Caco-2 (cell line): ENCODE results near the gene GRHL3. TPM values are rescaled to one million over a fixed set of nuclear protein-coding genes. Genes with fewer than 3 reads are reported as not detected.

Experiments used
- BruUV-seq: library from RNA; stranded (reverse); fragments of 400-500 nt; replicated peaks from 2 replicates; lab custom pipeline; 2021; lab: Mats Ljungman, UMichigan
- CTCF ChIA-PET: fragments of 300-600 bp; sonication (Branson Sonifier 250); formaldehyde crosslinking; loops from one replicate; lab custom pipeline; 2022; ENCODE audit warnings: antibody characterized with exemption; lab: Charles Lee
- POLR2A ChIA-PET: fragments of 300-600 bp; sonication (Branson Sonifier 250); formaldehyde crosslinking; loops from one replicate; lab custom pipeline; 2022; ENCODE audit warnings: antibody characterized with exemption; lab: Charles Lee
- DNase-seq, 2 experiments: peaks; one replicate each; pipeline versions ENCODE4 v3.0.0 to v3.0.0-alpha.2; 2020 to 2022
- H3K27me3 ChIP-seq: replicated peaks from 2 replicates; pipeline ENCODE4 v1.6.0; 2011; ENCODE audit warnings: low read length; ENCODE audit not compliant: control insufficient read depth, insufficient read depth
- H3K36me3 ChIP-seq: 2 replicates; pipeline ENCODE4 v1.5.1; 2011; ENCODE audit warnings: low read length; ENCODE audit not compliant: control insufficient read depth, insufficient read depth
- H3K4me1 ChIP-seq: fragments of 250-450 bp; sonication (Bioruptor Pico); 2 replicates; pipeline ENCODE4 v1.5.1; 2020; ENCODE audit warnings: mild to moderate bottlenecking
- H3K4me3 ChIP-seq: 2 replicates; pipeline ENCODE4 v1.5.1; 2011; ENCODE audit warnings: low read depth, mild to moderate bottlenecking, control low read depth, low read length
- H3K9me3 ChIP-seq: fragments of 250-450 bp; sonication (Bioruptor Pico); 2 replicates; pipeline ENCODE4 v1.5.1; 2020; ENCODE audit warnings: mild to moderate bottlenecking, moderate library complexity
- H3K27ac Mint-ChIP-seq: one replicate; pipeline ENCODE4 v1.8.0; 2022; ENCODE audit warnings: mixed read lengths; ENCODE audit not compliant: unreplicated experiment
- H3K27me3 Mint-ChIP-seq: one replicate; pipeline ENCODE4 v1.8.0; 2022; ENCODE audit warnings: mixed read lengths; ENCODE audit not compliant: insufficient read depth, unreplicated experiment
- H3K36me3 Mint-ChIP-seq: one replicate; pipeline ENCODE4 v1.8.0; 2022; ENCODE audit warnings: mild to moderate bottlenecking, mixed read lengths; ENCODE audit not compliant: insufficient read depth, unreplicated experiment
- H3K4me1 Mint-ChIP-seq: one replicate; pipeline ENCODE4 v1.8.0; 2022; ENCODE audit warnings: low read depth, mixed read lengths; ENCODE audit not compliant: unreplicated experiment
- H3K4me3 Mint-ChIP-seq: one replicate; pipeline ENCODE4 v1.8.0; 2022; ENCODE audit warnings: mild to moderate bottlenecking, moderate library complexity, mixed read lengths; ENCODE audit not compliant: unreplicated experiment
- H3K9me3 Mint-ChIP-seq: one replicate; pipeline ENCODE4 v1.8.0; 2022; ENCODE audit warnings: mixed read lengths; ENCODE audit not compliant: unreplicated experiment
- intact Hi-C: fragments of 100-400 bp; cut with micrococcal nuclease; formaldehyde crosslinking; loops from one replicate; pipeline ENCODE4 v1.10.0; 2022; ENCODE audit not compliant: unreplicated experiment
- total RNA-seq: library from RNA; stranded (reverse); gene quantifications from 2 replicates; pipeline ENCODE4 v1.2.3, GENCODE V29; 2022
- TF ChIP-seq, protein P1 (sequence below), 2 experiments: fragments of 200-600 bp in 1 of 2; IDR thresholded peaks; 1 replicate in 1 of 2; 2 replicates in 1 of 2; pipeline versions ENCODE4 v1.5.1 to v1.8.0; 2011 to 2022; ENCODE audit warnings: antibody characterized with exemption in 1 of 2, control low read depth in 1 of 2, inconsistent platforms in 1 of 2, low read depth in 1 of 2, low read length in 1 of 2, mild to moderate bottlenecking in 1 of 2, moderate library complexity in 1 of 2; ENCODE audit not compliant: insufficient read depth in 1 of 2, severe bottlenecking in 1 of 2, unreplicated experiment in 1 of 2

The GRHL3 gene
- total RNA-seq, 1 experiment from 2014 or later, result 2.3 TPM

DNA sequence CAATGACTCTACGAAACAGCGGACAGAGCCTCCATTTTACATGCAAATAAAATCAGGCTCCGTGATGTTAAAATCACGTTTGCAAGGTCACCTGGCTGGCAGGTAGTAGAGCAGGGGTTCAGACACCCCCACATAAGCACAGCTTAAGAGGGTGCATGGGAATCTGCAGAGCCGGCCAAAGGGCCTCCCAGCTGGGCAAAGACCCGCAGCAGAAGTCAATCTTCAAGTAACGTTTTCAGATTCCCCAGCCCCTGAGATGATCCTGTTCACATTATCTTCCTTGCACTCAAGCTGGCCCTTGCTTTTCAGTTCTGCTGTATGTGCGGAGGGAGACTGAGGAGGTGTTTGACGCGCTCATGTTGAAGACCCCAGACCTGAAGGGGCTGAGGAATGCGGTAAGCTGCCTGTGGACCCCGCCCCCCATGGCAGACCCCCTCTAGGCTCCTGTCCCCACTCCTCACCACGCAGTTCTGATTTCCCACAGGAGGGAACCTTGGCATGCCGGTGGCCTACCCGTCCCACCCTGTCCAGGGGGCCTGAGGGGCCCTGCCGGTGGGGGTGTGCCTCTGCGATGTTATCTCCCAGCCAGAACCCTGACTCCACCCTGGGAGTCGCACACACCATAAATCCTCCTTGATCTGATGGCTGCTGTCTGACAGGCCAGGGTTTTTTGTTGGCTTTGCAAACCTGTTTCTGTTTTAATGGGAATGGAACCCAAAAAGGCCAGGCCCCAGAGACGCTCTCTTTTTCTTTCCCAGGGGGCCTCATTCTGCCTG is 28.2 kb downstream of the GRHL3 start:
- H3K27me3 Mint-ChIP-seq, result no peaks in the 10 kb centered on the region
- intact Hi-C loops, result no loop called here
- no TSS peak for BruUV-seq
- H3K4me3 Mint-ChIP-seq, result no peak overlapping the region
- DNase-seq, result no peak
- no peaks in the 10 kb centered on the region for H3K9me3 Mint-ChIP-seq
- ChIA-PET CTCF (no interaction called here), POLR2A (interaction anchor here (0.6 to 0.7 kb wide), 2 partner anchors 157 to 197 kb away, joined by 3 to 4 read pairs; no protein-coding TSS in a partner anchor)
- H3K27ac Mint-ChIP-seq, result no peak overlapping the region
- Histone ChIP-seq H3K36me3 (no peaks in the 10 kb centered on the region), H3K27me3 (no peaks in the 10 kb centered on the region), H3K4me3 (no peak overlapping the region), H3K9me3 (no peaks in the 10 kb centered on the region), H3K4me1 (no peaks in the 10 kb centered on the region)
- TF ChIP-seq, protein P1, sequence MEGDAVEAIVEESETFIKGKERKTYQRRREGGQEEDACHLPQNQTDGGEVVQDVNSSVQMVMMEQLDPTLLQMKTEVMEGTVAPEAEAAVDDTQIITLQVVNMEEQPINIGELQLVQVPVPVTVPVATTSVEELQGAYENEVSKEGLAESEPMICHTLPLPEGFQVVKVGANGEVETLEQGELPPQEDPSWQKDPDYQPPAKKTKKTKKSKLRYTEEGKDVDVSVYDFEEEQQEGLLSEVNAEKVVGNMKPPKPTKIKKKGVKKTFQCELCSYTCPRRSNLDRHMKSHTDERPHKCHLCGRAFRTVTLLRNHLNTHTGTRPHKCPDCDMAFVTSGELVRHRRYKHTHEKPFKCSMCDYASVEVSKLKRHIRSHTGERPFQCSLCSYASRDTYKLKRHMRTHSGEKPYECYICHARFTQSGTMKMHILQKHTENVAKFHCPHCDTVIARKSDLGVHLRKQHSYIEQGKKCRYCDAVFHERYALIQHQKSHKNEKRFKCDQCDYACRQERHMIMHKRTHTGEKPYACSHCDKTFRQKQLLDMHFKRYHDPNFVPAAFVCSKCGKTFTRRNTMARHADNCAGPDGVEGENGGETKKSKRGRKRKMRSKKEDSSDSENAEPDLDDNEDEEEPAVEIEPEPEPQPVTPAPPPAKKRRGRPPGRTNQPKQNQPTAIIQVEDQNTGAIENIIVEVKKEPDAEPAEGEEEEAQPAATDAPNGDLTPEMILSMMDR (IDR thresholded peaks at IDR 0.05; ENCODE audit: insufficient read depth in 1 of 2, low read depth in 1 of 2, low read length in 1 of 2, severe bottlenecking in 1 of 2, unreplicated experiment in 1 of 2), result no peak
- H3K4me1 Mint-ChIP-seq, result no peaks in the 10 kb centered on the region
- no peaks in the 10 kb centered on the region for H3K36me3 Mint-ChIP-seq

DNA sequence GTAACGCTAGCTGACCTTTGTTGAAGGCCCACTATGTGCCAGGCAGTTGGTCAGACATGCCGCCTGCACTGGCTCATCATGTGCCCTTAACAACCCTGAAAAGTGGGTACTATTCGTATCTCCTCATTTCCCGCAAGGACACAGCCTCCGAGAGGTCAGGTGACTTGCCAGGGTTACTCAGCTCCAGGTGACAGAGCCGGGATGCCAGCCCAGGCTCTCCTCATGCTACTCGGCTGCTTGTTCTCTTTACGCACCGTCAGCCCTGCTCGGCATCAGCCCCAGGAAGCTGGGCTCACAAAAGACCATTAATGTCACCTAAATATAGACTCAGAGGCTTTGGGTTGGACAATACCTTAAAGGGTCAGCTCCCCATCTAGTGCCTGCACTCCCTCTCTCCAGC is 29.0 kb downstream of the GRHL3 start:
- H3K36me3 Mint-ChIP-seq, result no peaks in the 10 kb centered on the region
- TF ChIP-seq, protein P1 (IDR thresholded peaks at IDR 0.05; ENCODE audit: insufficient read depth in 1 of 2, low read depth in 1 of 2, low read length in 1 of 2, severe bottlenecking in 1 of 2, unreplicated experiment in 1 of 2), result no peak
- ChIA-PET CTCF (no interaction called here), POLR2A (no interaction called here)
- H3K4me1 ChIP-seq, result no peaks in the 10 kb centered on the region
- BruUV-seq, result no TSS peak
- H3K4me1 Mint-ChIP-seq, result no peaks in the 10 kb centered on the region
- H3K27ac Mint-ChIP-seq, result no peak overlapping the region
- no peaks in the 10 kb centered on the region for H3K27me3 Mint-ChIP-seq
- H3K27me3 ChIP-seq, result no peaks in the 10 kb centered on the region
- no peak overlapping the region for H3K4me3 Mint-ChIP-seq
- H3K4me3 ChIP-seq, result no peak overlapping the region
- H3K9me3 ChIP-seq, result no peaks in the 10 kb centered on the region
- DNase-seq, result no peak
- no peaks in the 10 kb centered on the region for H3K9me3 Mint-ChIP-seq
- H3K36me3 ChIP-seq, result no peaks in the 10 kb centered on the region
- intact Hi-C loops, result no loop called here

DNA sequence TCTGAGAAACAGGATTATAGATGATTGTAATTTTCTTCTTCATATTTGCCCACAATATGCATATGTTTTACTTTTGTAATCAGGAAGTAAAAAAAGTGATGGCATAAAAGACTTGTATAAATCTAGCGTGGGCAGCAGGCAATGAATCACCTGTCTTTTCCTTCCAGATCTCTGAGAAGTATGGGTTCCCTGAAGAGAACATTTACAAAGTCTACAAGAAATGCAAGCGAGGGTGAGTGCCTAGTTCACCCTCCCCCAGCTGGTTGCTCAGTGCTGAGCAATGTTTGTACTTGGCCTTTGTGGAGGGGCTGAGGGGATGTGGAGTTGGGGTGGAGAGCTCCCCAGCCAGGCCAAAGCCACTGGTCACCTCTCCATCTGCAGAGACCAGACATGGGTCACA is 30.7 kb downstream of the GRHL3 start:
- no peaks in the 10 kb centered on the region for H3K27me3 ChIP-seq
- POLR2A ChIA-PET, result no interaction called here
- Mint-ChIP-seq H3K4me1 (no peaks in the 10 kb centered on the region), H3K9me3 (no peaks in the 10 kb centered on the region), H3K36me3 (no peaks in the 10 kb centered on the region), H3K27me3 (no peaks in the 10 kb centered on the region), H3K27ac (no peak overlapping the region), H3K4me3 (no peak overlapping the region)
- no peaks in the 10 kb centered on the region for H3K4me1 ChIP-seq
- intact Hi-C loops, result no loop called here
- H3K36me3 ChIP-seq, result no peaks in the 10 kb centered on the region
- no peaks in the 10 kb centered on the region for H3K9me3 ChIP-seq
- H3K4me3 ChIP-seq, result no peak overlapping the region
- TF ChIP-seq, protein P1 (IDR thresholded peaks at IDR 0.05; ENCODE audit: insufficient read depth in 1 of 2, low read depth in 1 of 2, low read length in 1 of 2, severe bottlenecking in 1 of 2, unreplicated experiment in 1 of 2), result no peak
- CTCF ChIA-PET, result no interaction called here
- no TSS peak for BruUV-seq
- DNase-seq, result no peak
